HL-60 (cell line): ENCODE measurements around the gene KLF3.

Experiments
- GABPA ChIP-seq: IDR thresholded peaks from 2 replicates; pipeline ENCODE4 v1.6.1; 2012; ENCODE audit warnings: low read depth
- SPI1 ChIP-seq: IDR thresholded peaks from 2 replicates; pipeline ENCODE4 v1.6.1; 2012; ENCODE audit warnings: low read depth, mild to moderate bottlenecking, borderline replicate concordance

- TF ChIP-seq GABPA: no peak
- no peak for TF ChIP-seq SPI1
Observed at GRCh38 chr4:38703635-38704034, 39.6 kb downstream of the KLF3 start.
